ENCODE measurements around the gene DCHS1.

Gene DCHS1

DNA sequence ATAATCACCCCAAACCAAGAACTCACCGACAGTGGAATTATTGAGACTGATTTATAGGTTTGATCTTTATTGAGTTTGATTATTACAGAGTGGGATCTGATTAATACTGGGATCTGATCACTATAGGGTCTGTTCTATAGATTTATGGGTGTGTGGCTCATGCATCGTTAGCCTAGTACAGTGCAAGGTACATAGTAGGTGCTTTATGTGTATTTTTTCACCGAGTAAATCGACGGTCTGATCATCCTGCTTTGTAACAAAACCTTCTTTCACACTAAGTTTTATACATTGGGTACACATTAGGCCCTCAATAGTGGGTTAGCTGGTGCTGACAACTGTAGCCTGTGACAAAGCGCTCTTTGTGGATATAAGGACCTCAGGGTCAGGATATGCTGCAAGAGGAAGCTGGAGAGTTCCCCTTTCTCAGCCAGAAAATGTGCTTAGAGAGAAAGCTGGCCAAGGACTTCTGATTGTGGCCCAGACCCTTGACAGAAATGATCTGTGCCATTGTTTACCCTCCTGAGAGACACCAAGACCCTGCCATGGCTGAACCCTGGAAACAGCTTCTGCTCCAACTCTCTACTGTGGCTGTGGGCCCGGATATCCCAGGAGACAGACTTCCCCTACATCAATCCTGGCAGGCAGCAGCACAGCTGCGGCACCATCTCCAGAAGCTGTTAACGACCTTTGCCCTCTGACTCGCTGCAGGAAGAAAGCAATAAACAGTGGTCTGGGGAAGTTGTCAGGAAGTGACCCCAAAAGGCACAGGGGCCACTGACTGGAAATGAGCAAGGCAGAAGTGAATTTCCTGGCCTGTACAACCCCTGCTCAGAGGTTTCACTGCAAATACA, 20.3 kb downstream of the DCHS1 start:
- TF ChIP-seq, protein P1, sequence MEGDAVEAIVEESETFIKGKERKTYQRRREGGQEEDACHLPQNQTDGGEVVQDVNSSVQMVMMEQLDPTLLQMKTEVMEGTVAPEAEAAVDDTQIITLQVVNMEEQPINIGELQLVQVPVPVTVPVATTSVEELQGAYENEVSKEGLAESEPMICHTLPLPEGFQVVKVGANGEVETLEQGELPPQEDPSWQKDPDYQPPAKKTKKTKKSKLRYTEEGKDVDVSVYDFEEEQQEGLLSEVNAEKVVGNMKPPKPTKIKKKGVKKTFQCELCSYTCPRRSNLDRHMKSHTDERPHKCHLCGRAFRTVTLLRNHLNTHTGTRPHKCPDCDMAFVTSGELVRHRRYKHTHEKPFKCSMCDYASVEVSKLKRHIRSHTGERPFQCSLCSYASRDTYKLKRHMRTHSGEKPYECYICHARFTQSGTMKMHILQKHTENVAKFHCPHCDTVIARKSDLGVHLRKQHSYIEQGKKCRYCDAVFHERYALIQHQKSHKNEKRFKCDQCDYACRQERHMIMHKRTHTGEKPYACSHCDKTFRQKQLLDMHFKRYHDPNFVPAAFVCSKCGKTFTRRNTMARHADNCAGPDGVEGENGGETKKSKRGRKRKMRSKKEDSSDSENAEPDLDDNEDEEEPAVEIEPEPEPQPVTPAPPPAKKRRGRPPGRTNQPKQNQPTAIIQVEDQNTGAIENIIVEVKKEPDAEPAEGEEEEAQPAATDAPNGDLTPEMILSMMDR (IDR thresholded peaks at IDR 0.05; ENCODE audit: extremely low read depth, insufficient read depth, missing control alignments) = no peak
- in situ Hi-C loops (cut with MboI; ENCODE audit: low pct_unique_long_range_greater_than_20kb, low sequenced_read_pairs, unreplicated experiment) = no loop called here
- DNase-seq (ENCODE audit: low spot score) = no peak

DNA sequence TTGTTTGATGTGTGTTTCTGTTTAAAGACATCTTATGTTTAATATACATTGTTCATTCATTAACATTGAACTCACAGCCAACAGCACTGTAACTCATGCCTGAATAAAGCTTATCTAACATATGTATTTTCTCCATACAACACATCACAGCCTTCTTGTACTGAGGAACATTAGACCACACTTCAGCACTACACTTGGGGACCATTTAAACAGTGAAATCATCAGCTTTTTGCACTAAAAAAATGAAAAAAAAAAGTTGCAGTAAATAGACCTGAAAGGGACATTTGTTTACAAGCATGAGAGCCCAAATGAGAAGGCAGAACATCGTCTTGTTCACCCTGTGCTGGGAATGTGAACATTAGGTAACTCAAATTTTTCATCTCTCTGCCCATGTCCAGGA, 21.1 kb downstream of the DCHS1 start:
- DNase-seq (ENCODE audit: low spot score) = no peak
- in situ Hi-C loops (cut with MboI; ENCODE audit: low pct_unique_long_range_greater_than_20kb, low sequenced_read_pairs, unreplicated experiment) = no loop called here
- TF ChIP-seq, protein P1 (IDR thresholded peaks at IDR 0.05; ENCODE audit: extremely low read depth, insufficient read depth, missing control alignments) = no peak

DNA sequence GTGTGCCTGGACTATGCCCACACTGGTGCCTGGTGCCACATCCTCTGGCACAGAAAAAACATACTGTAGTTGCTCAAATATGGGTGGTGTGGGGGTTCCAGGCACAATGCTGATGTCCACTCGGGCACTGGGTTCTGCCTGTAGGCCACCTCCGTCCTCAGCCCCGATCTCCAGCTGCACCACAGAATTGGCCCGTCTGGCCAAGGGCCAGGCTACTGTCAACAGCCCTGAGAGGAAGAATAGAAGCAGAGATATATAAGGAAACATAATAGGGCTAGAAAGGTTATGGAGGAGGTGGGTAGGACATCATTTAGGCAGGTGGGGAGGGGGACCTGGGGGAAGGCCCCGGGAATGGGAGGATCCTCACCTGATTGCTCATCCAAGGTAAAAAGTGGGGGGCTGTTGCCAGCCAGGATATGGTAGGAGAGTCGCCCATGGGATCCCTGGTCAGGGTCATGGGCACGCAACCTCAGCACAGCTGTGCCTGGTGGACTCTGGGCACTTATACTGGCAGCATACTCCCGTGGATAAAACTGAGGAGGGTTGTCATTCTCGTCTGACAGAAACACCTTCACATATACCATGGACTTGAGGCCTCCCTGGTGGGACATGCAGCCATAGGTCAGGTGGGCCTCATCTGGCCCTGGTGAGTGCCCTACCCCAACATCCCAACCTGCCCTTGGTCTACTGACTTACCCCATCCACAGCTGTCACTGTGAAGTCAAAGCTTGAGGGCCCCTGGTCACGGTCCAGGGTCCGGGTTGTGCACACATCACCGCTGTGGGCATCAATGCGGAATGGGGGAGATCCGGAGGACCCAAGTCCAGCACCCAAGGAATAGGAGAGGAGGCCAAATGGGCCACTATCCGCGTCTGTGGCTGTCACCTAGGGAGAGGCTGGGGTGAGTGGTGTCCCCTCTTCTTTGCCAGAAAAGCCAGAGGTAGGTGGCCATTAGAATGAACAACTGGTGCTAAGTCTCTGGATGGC, 21.9 kb downstream of the DCHS1 start:
- DNase-seq (ENCODE audit: low spot score) = no peak
- TF ChIP-seq, protein P1 (IDR thresholded peaks at IDR 0.05; ENCODE audit: extremely low read depth, insufficient read depth, missing control alignments) = no peak
- in situ Hi-C loops (cut with MboI; ENCODE audit: low pct_unique_long_range_greater_than_20kb, low sequenced_read_pairs, unreplicated experiment) = no loop called here

DNA sequence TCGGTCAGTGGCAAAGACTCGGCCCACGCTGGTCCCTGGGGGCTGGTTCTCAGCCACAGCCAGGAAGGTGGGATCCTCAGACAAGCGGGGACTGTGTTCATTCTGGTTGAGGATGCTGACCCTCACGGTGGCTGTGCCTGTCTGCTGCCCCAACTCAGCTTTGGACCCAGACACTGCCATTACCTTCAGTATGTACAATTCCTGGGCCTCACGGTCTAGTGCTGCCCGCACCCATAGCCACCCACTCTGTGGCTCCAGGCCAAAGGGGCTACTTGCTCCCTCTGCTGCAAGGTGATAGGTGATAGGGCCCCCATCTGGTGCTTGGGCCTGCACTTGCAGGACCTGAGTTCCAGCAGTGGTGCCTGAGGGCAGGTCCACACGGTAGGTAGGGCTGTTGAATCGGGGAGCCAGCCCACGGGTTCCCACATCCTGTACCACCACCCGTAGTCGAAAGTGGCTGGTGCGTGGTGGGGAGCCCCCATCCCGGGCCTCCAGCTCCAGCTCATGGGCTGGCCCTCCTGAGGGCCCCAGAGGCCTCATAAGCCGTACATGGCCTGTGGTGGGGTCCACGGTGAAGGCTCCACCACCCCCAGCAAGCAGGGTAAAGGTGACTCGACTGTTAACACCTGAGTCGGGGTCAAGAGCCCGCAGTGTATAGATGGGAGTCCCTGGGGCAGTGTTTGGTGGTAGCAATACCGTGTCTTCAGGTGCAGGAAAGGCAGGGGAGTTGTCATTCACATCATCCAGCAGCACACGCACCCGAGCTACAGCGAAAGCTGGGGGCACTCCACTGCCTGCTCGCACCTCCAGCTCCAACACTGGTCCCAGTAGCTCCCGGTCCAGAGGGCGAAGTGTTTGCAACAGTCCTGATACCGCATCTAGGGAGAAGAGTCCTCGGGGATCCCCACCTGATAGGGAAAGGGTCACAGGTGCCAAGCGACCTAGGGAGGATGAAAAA, 23.2 kb downstream of the DCHS1 start:
- in situ Hi-C loops (cut with MboI; ENCODE audit: low pct_unique_long_range_greater_than_20kb, low sequenced_read_pairs, unreplicated experiment) = no loop called here
- no peak for DNase-seq (ENCODE audit: low spot score)
- TF ChIP-seq, protein P1 (IDR thresholded peaks at IDR 0.05; ENCODE audit: extremely low read depth, insufficient read depth, missing control alignments) = no peak

DNA sequence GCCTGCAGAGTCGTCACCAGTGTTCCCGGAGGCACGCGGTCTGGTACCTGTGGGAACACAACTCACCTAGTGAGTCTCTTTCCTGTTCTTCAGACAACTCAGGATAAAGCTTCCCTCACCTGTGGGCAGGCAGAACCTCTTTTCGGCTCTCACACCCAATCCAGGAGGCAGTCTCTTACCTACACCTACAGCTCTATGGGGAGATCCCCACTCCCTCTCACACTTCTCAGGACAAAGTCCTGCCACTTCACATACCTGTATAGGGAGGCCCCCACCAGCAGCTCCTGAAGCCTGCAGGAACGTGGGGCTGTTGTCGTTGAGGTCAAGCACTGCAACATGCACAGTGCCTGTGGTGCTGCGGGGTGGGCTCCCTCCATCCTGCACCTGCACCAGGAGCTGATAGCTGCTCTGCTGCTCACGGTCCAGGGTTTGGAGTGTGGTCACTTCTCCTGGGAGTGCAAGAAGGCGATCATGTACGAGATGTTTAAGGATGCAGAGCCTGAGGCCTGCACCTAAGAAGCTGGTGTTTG, 24.2 kb downstream of the DCHS1 start:
- in situ Hi-C loops (cut with MboI; ENCODE audit: low pct_unique_long_range_greater_than_20kb, low sequenced_read_pairs, unreplicated experiment) = no loop called here
- TF ChIP-seq, protein P1 (IDR thresholded peaks at IDR 0.05; ENCODE audit: extremely low read depth, insufficient read depth, missing control alignments) = no peak
- DNase-seq (ENCODE audit: low spot score) = no peak

All from GM13977 (cell line).